ENCODE measurements around the gene SPINT2.

DNA sequence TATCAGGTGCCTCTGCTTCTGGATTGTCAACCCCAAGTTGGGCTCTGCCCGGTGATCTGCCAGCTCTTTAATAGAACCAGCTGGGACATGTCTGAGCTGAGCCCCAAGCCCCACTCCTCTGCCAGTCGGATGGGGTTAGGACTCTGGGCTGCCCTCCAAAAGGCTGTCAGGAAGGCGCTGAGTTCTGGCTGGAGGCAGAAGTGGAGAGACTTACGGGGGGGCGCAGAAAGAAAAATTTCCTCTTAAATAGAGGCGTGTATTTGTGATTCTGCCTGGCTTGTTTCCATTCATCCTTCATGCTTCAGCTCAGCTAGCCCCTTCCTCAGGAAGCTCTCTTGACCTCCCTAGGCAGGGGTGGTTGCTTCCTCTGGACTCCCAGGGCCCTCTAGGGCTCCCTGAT, 54.3 kb downstream of the SPINT2 start:
- TF ChIP-seq, protein P1, sequence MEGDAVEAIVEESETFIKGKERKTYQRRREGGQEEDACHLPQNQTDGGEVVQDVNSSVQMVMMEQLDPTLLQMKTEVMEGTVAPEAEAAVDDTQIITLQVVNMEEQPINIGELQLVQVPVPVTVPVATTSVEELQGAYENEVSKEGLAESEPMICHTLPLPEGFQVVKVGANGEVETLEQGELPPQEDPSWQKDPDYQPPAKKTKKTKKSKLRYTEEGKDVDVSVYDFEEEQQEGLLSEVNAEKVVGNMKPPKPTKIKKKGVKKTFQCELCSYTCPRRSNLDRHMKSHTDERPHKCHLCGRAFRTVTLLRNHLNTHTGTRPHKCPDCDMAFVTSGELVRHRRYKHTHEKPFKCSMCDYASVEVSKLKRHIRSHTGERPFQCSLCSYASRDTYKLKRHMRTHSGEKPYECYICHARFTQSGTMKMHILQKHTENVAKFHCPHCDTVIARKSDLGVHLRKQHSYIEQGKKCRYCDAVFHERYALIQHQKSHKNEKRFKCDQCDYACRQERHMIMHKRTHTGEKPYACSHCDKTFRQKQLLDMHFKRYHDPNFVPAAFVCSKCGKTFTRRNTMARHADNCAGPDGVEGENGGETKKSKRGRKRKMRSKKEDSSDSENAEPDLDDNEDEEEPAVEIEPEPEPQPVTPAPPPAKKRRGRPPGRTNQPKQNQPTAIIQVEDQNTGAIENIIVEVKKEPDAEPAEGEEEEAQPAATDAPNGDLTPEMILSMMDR (conservative IDR thresholded peaks at IDR 0.05; ENCODE audit: low read depth, low read length), result no peak
- TF ChIP-seq EZH2 (IDR thresholded peaks at IDR 0.05; ENCODE audit: borderline replicate concordance, low read depth, low read length, poor library complexity, severe bottlenecking), result no peak

Data from A673 (cell line).